Calu3 (cell line): ENCODE results near the gene CHI3L1. TPM values are rescaled to one million over a fixed set of nuclear protein-coding genes. Genes with fewer than 3 reads are reported as not detected.

Experiments used
- BruUV-seq: library from RNA; stranded (reverse); fragments of 400-500 nt; replicated peaks from 2 replicates; lab custom pipeline; 2021; lab: Mats Ljungman, UMichigan
- CTCF ChIA-PET: fragments of 300-600 bp; sonication (Branson Sonifier 250); formaldehyde crosslinking; loops from one replicate; lab custom pipeline; 2022; ENCODE audit warnings: antibody characterized with exemption; lab: Charles Lee
- DNase-seq: peaks from one replicate; pipeline ENCODE4 v3.0.0; 2022
- H3K27ac Mint-ChIP-seq: one replicate; pipeline ENCODE4 v1.8.0; 2022; ENCODE audit warnings: mixed read lengths; ENCODE audit not compliant: unreplicated experiment
- H3K27me3 Mint-ChIP-seq: one replicate; pipeline ENCODE4 v1.8.0; 2022; ENCODE audit warnings: mixed read lengths; ENCODE audit not compliant: unreplicated experiment
- H3K36me3 Mint-ChIP-seq: one replicate; pipeline ENCODE4 v1.8.0; 2022; ENCODE audit warnings: mild to moderate bottlenecking, moderate library complexity, mixed read lengths; ENCODE audit not compliant: insufficient read depth, unreplicated experiment
- H3K4me1 Mint-ChIP-seq: one replicate; pipeline ENCODE4 v1.8.0; 2022; ENCODE audit warnings: mild to moderate bottlenecking, low read depth, mixed read lengths; ENCODE audit not compliant: unreplicated experiment
- H3K4me3 Mint-ChIP-seq: one replicate; pipeline ENCODE4 v1.8.0; 2022; ENCODE audit warnings: mild to moderate bottlenecking, low read depth, moderate library complexity, mixed read lengths; ENCODE audit not compliant: unreplicated experiment
- H3K9me3 Mint-ChIP-seq: one replicate; pipeline ENCODE4 v1.8.0; 2022; ENCODE audit warnings: low read depth, mixed read lengths; ENCODE audit not compliant: unreplicated experiment
- intact Hi-C: fragments of 100-400 bp; cut with micrococcal nuclease; formaldehyde crosslinking; loops from one replicate; pipeline ENCODE4 v1.10.0; 2022; ENCODE audit not compliant: unreplicated experiment
- total RNA-seq: library from RNA; stranded (reverse); gene quantifications from 2 replicates; pipeline ENCODE4 v1.2.3, GENCODE V29; 2022
- TF ChIP-seq, protein P1 (sequence below): fragments of 200-600 bp; IDR thresholded peaks from one replicate; pipeline ENCODE4 v1.8.0; 2022; ENCODE audit warnings: antibody characterized with exemption; ENCODE audit not compliant: unreplicated experiment

Gene CHI3L1
- total RNA-seq, 1 experiment from 2014 or later: not detected

DNA sequence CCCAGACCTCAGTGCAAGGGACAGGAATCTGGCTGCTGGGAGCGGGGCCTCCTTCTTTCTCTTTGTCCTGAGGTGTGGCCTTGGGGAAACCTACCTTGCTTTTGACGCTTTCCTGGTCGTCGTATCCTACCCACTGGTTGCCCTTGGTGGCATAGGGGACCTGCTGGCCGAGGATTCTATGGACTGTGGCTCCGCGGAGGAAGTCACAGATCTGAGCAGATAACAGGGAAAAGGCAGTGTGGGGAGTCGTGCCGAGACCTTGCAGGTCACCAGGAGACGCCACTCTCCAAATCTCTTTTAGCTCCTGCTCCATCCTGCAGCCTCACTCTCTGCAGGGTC is 6.9 kb downstream of the CHI3L1 start:
- BruUV-seq: no TSS peak
- CTCF ChIA-PET: no interaction called here
- Mint-ChIP-seq H3K36me3 (no peaks in the 10 kb centered on the region), H3K4me1 (no peaks in the 10 kb centered on the region), H3K4me3 (no peak overlapping the region), H3K27me3 (peaks cover 96% of the 10 kb centered on the region), H3K9me3 (no peaks in the 10 kb centered on the region), H3K27ac (no peak overlapping the region)
- DNase-seq: no peak
- TF ChIP-seq, protein P1, sequence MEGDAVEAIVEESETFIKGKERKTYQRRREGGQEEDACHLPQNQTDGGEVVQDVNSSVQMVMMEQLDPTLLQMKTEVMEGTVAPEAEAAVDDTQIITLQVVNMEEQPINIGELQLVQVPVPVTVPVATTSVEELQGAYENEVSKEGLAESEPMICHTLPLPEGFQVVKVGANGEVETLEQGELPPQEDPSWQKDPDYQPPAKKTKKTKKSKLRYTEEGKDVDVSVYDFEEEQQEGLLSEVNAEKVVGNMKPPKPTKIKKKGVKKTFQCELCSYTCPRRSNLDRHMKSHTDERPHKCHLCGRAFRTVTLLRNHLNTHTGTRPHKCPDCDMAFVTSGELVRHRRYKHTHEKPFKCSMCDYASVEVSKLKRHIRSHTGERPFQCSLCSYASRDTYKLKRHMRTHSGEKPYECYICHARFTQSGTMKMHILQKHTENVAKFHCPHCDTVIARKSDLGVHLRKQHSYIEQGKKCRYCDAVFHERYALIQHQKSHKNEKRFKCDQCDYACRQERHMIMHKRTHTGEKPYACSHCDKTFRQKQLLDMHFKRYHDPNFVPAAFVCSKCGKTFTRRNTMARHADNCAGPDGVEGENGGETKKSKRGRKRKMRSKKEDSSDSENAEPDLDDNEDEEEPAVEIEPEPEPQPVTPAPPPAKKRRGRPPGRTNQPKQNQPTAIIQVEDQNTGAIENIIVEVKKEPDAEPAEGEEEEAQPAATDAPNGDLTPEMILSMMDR: no peak
- intact Hi-C loops: no loop called here

DNA sequence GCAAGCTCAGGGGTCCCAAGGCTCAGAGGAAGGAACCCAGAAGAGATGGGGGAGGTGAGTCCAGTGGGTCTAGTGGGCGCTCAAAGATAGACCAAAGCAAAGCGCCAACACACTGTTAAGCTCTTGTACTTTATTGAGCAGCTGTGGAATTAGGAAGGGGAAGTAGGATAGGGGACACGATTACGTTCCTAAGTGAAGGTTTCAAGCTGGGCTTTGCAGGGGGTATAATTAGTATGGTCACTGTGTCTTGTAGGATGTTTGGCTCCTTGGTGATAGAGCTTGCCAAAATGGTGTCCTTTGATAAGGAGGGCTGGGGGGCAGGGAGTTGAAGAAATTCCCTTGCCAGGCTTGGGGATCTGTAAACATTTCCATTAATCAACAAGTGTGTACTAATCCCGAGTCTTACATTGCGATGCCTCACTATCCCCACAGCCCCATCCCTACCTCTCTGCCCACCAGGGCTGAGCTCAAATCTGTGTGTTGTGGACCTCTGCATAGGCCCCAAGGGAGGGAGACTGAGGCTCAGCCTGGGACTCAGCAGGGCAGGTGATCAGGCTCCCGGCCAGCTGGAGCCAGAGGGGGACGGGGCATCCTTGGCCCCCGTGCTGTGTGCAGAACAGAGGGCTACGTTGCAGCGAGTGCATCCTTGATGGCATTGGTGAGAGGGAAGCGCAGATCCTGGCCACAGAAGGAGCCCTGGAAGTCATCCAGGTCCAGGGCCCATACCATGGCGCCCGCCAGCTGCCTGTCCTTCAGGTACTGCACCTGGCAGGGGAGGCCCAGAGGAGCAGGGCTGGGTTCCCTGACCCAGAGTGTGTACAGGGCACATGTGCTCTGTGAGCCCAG is 7.5 kb downstream of the CHI3L1 start:
- BruUV-seq: no TSS peak
- H3K27ac Mint-ChIP-seq: no peak overlapping the region
- no peaks in the 10 kb centered on the region for H3K36me3 Mint-ChIP-seq
- intact Hi-C loops: no loop called here
- H3K4me3 Mint-ChIP-seq: no peak overlapping the region
- TF ChIP-seq, protein P1: no peak
- peaks cover 96% of the 10 kb centered on the region for H3K27me3 Mint-ChIP-seq
- CTCF ChIA-PET: no interaction called here
- no peak for DNase-seq
- no peaks in the 10 kb centered on the region for H3K4me1 Mint-ChIP-seq
- no peaks in the 10 kb centered on the region for H3K9me3 Mint-ChIP-seq

DNA sequence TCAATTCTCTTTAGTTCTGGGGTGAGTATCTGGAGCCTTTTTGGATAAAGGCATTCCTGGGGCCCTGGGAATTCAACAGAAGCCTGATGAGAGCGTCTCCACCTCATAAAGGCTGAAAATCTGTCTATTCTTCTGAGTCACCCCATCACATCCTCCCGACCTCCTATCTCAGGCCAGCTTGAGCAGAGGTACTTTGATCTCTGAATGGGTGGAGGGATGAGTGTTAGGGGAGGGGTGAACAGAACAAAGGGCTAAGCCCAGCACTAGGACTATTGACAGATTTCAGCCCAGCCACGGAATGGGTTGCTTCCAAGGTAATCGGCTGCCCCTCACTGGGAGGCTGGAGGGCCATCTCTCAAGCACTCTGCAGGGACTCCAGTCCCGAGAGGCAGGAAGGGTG is 8.4 kb downstream of the CHI3L1 start:
- H3K9me3 Mint-ChIP-seq: no peaks in the 10 kb centered on the region
- no TSS peak for BruUV-seq
- no peak for DNase-seq
- no peak overlapping the region for H3K4me3 Mint-ChIP-seq
- TF ChIP-seq, protein P1: no peak
- no peaks in the 10 kb centered on the region for H3K4me1 Mint-ChIP-seq
- no peak overlapping the region for H3K27ac Mint-ChIP-seq
- intact Hi-C loops: no loop called here
- no peaks in the 10 kb centered on the region for H3K36me3 Mint-ChIP-seq
- peaks cover 95% of the 10 kb centered on the region for H3K27me3 Mint-ChIP-seq
- CTCF ChIA-PET: no interaction called here

- intact Hi-C loops: no loop called here
- CTCF ChIA-PET: no interaction called here
- Mint-ChIP-seq H3K36me3 (no peaks in the 10 kb centered on the region), H3K4me1 (no peaks in the 10 kb centered on the region), H3K9me3 (no peaks in the 10 kb centered on the region), H3K27ac (no peak overlapping the region), H3K27me3 (peaks cover 90% of the 10 kb centered on the region), H3K4me3 (no peak overlapping the region)
- no peak for DNase-seq
- TF ChIP-seq, protein P1: no peak
- no TSS peak for BruUV-seq
These were observed 8.9 kb downstream of the CHI3L1 start for GRCh38 chr1:203177470-203178039.
